Fibroblast of pulmonary artery (primary cell): Measurements from ENCODE around the gene MUC6.

ENCODE experiments used
- DNase-seq: peaks from one replicate; pipeline ENCODE4 v3.0.0-alpha.2; 2010; ENCODE audit warnings: low read depth
- H3K4me3 ChIP-seq: replicated peaks from 2 replicates; pipeline ENCODE4 v1.5.1; 2011; ENCODE audit warnings: low read depth, mild to moderate bottlenecking, control low read depth, low read length, moderate library complexity
- TF ChIP-seq, protein P1 (sequence below): IDR thresholded peaks from 2 replicates; pipeline ENCODE4 v1.5.1; 2011; ENCODE audit warnings: mild to moderate bottlenecking, control low read depth, low read length, inconsistent platforms; ENCODE audit errors: missing control alignments

The MUC6 gene

GRCh38 chr11:1072116-1072820, 35.8 kb upstream of the MUC6 start:
- TF ChIP-seq, protein P1, sequence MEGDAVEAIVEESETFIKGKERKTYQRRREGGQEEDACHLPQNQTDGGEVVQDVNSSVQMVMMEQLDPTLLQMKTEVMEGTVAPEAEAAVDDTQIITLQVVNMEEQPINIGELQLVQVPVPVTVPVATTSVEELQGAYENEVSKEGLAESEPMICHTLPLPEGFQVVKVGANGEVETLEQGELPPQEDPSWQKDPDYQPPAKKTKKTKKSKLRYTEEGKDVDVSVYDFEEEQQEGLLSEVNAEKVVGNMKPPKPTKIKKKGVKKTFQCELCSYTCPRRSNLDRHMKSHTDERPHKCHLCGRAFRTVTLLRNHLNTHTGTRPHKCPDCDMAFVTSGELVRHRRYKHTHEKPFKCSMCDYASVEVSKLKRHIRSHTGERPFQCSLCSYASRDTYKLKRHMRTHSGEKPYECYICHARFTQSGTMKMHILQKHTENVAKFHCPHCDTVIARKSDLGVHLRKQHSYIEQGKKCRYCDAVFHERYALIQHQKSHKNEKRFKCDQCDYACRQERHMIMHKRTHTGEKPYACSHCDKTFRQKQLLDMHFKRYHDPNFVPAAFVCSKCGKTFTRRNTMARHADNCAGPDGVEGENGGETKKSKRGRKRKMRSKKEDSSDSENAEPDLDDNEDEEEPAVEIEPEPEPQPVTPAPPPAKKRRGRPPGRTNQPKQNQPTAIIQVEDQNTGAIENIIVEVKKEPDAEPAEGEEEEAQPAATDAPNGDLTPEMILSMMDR: no peak
- H3K4me3 ChIP-seq: no peak overlapping the region
- peak; percentile 91 for DNase-seq

DNA sequence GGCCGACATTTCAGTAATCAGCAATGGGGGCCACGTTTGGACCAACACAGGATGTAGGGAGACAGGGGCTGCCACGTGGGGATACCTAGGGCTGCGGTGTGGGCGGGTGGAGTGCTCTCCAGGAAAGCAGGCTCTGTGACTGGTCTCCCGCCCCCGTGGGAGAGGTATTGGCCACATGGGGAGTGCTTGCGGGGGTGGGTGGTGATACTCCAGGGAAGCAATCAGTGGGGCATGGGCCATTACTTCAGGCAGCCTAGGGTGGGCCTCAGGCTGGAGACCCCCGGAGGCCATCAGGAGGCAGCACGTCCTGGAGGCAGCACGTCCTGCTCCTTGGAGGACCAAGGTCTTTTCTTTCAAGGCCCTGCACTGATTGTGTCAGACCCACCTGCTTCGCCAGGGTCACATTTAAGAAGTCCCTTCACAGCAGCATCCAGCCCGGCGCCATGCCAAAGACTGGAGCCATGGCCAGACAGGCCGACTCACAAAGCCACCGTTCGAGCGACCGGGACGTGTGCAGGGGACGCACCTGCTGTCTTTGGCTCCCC, 35.1 kb upstream of the MUC6 start:
- TF ChIP-seq, protein P1: no peak
- no peak overlapping the region for H3K4me3 ChIP-seq
- DNase-seq: no peak

- no peak overlapping the region for H3K4me3 ChIP-seq
Observed at GRCh38 chr11:1070594-1071462, 34.3 kb upstream of the MUC6 start.

DNA sequence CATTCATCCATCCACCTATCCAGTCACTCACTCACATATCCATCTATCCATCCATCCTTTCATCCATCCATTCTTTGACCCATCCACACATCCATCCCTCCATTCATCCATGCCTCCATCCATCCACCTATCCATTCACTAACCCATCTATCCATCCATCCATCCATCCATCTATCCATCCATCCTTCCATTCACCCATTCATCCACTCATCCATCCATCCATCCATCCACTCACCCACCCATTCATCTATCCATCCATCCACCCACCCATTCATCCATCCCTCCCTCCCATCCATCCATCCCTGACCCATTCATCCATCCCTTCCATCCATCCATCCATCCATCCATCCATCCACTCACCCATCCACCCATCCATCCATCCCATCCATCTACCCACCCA, 33.2 kb upstream of the MUC6 start:
- TF ChIP-seq, protein P1: no peak
- DNase-seq: no peak
- no peak overlapping the region for H3K4me3 ChIP-seq

More at GRCh38 chr11:1070594-1071462, 34.3 kb upstream of the MUC6 start:
- TF ChIP-seq, protein P1: no peak
- no peak for DNase-seq

DNA sequence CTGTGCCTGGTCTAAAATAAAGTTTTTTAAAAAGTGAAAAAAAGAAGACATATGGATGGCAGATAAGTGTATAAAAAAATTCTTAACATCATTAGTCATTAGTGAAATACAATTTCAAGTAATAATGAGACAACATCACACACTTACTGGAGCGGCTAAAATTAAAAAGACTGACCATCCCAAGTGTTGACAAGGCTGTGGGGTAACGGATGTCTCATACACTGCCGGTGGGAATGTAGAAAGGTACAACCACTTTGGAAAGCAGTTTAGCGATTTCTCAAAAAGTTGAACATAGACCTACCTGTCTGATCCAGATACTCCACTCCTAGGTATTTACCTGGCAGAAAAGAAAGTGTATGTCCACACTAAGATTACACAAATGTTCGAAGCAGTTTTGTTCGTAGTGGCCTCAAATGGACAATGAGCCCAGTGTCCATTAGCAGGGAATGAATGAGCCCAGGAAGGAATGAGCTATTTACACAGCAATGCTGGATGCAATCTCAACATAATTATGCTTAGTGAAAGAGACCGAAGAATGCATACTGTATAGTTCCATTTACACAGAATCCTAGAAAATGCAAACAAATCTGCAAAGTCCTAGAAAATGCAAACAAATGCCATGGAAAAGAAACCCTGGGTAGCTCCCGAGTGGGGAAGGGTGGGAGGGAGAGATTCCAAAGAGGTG, 31.4 kb upstream of the MUC6 start:
- DNase-seq: no peak
- H3K4me3 ChIP-seq: no peak overlapping the region
- TF ChIP-seq, protein P1: no peak

GRCh38 chr11:1064167-1064566, 27.6 kb upstream of the MUC6 start:
- no peak for DNase-seq
- no peak overlapping the region for H3K4me3 ChIP-seq
- TF ChIP-seq, protein P1: no peak
